ENCODE data around the gene TTYH3.

The TTYH3 gene

DNA sequence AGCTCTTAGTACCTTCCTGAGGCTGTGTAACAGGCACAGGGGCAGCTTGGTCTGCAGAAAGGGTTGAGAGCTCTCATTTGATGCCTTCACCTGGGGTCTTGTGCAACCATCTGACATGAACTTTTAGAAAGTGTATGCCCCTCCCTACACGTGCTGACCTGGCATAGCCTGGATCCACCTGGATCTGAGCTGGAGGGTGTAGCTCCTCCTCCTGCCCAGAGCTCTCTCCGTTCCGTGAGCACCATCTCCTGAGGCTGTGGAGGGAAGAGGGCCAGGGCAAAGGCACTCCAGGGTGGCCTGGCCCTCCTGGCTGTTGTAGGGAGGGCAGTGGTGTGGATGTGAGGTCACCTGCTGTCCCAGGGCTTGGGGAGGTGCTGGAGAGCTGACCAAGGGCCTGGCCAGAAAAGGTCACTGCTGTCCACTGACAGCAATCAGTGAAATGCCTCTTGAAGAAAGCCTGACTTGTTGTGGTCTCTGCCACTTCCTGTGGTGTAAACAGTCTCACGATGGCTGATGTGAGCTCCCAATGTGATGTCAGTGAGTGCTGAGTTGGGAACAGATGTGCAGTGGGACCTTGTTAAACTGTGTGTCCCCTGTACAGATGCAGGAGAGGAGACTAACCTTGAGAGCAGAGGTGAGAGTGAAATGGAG, 79.2 kb downstream of the TTYH3 start:
- TF ChIP-seq, protein P1, sequence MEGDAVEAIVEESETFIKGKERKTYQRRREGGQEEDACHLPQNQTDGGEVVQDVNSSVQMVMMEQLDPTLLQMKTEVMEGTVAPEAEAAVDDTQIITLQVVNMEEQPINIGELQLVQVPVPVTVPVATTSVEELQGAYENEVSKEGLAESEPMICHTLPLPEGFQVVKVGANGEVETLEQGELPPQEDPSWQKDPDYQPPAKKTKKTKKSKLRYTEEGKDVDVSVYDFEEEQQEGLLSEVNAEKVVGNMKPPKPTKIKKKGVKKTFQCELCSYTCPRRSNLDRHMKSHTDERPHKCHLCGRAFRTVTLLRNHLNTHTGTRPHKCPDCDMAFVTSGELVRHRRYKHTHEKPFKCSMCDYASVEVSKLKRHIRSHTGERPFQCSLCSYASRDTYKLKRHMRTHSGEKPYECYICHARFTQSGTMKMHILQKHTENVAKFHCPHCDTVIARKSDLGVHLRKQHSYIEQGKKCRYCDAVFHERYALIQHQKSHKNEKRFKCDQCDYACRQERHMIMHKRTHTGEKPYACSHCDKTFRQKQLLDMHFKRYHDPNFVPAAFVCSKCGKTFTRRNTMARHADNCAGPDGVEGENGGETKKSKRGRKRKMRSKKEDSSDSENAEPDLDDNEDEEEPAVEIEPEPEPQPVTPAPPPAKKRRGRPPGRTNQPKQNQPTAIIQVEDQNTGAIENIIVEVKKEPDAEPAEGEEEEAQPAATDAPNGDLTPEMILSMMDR (IDR thresholded peaks at IDR 0.05; ENCODE audit: borderline replicate concordance, insufficient read depth, low read depth, low read length), result no peak
- peak overlapping the region; percentile 35 for H3K4me3 ChIP-seq (ENCODE audit: low read depth, low read length)

DNA sequence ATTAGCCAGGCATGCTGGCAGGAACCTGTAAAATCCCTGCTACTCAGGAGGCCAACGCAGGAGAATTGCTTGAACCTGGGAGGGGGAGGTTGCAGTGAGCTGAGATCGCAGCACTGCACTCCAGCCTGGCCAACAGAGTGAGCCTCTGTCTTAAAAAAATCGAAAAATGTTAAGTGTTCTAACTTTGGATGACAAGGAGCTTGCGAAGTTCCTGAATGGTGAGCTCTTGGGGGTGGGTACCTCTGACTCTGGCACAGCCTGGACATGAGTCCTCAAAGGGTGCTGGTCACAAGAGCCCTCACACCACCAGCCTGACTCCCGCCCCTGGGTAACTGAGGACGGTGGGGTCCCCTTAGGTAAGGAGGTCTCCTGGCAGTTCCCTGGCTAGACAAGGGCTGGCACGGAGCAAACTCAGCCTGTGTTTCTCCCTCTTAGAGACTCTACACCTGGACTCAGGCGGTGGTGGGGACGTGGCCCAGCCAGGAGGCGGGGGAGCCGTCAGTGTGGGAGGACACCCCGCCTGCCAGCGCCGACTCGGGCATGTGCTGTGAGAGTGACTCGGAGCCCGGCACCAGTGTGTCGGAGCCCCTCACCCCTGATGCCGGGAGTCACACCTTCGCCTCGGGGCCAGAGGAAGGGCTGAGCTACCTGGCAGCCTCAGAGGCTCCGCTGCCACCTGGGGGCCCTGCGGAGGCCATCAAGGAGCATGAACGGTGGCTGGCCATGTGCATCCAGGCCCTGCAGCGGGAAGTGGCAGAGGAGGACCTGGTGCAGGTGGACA, 80.3 kb downstream of the TTYH3 start:
- no peak overlapping the region for H3K4me3 ChIP-seq (ENCODE audit: low read depth, low read length)

DNA sequence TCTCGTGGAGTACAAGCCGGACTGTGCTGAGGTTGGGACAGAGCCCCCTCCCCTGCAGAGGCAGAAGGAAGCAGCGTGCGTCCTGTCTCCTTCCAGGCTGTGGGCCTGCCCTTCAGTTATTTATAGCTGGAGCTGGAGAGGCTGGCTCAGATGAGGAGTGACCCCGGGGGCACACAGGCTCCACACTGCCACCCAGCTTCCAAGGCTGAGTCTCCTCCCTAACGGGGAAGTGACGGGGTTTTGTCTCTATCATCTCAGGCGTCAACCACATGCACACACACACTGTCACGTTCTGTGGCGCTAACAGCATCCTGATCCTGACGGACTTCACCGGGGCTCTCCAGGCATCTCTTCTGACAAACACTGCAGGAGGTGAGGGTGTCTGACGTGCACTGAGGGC, 81.6 kb downstream of the TTYH3 start:
- H3K4me3 ChIP-seq (ENCODE audit: low read depth, low read length), result no peak overlapping the region
- TF ChIP-seq, protein P1 (IDR thresholded peaks at IDR 0.05; ENCODE audit: borderline replicate concordance, insufficient read depth, low read depth, low read length), result no peak

More for the DNA sequence above, 80.3 kb downstream of the TTYH3 start:
- TF ChIP-seq, protein P1 (IDR thresholded peaks at IDR 0.05; ENCODE audit: borderline replicate concordance, insufficient read depth, low read depth, low read length), result no peak

DNA sequence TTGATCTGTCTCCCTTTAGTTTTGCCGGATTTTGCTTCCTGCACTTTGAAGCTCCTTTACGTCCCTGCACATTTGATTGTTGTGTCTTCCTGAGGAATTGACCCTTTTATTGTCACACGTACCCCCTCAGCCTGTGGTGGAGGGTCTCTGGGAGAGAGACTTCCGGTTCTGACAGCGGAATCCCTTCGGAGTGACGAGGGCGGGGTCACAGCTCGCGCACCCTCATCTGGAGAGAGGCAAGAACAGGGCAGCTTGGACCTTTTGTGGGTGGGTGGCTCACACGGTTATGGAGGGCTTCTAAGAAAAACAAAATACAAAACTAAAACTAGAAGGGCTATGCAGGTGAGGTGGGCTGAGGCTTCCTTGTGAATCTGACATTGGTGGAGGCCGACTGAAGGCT, 82.2 kb downstream of the TTYH3 start:
- TF ChIP-seq, protein P1 (IDR thresholded peaks at IDR 0.05; ENCODE audit: borderline replicate concordance, insufficient read depth, low read depth, low read length), result no peak

More for the DNA sequence above, 82.2 kb downstream of the TTYH3 start:
- no peak overlapping the region for H3K4me3 ChIP-seq (ENCODE audit: low read depth, low read length)
